Fibroblast of the aortic adventitia (primary cell): ENCODE results near the gene SQSTM1. TPM values are rescaled to one million over a fixed set of nuclear protein-coding genes. Genes with fewer than 3 reads are reported as not detected.

Experiments
- DNase-seq: peaks from one replicate; pipeline ENCODE4 v3.0.0-alpha.2; 2010; ENCODE audit warnings: low read depth
- H3K4me3 ChIP-seq: 2 replicates; pipeline ENCODE4 v1.5.1; 2011; ENCODE audit warnings: low read depth, mild to moderate bottlenecking, control low read depth, low read length, moderate library complexity
- CTCF ChIP-seq: IDR thresholded peaks from 2 replicates; pipeline ENCODE4 v1.5.1; 2011; ENCODE audit warnings: mild to moderate bottlenecking, low read length, control low read depth, inconsistent platforms; ENCODE audit not compliant: insufficient read depth
- total RNA-seq: library from RNA; depleted of rRNA; stranded (reverse); fragments of >200 nt; gene quantifications from 2 replicates; pipeline ENCODE4 v1.2.3, GENCODE V29; 2012; ENCODE audit warnings: low replicate concordance

Gene SQSTM1
- total RNA-seq, 1 donor = 596 TPM

- no peak for DNase-seq
- no peak for TF ChIP-seq CTCF
- H3K4me3 ChIP-seq = no peak overlapping the region
These were observed 54.0 kb downstream of the SQSTM1 start for GRCh38 chr5:179874536-179875292.

GRCh38 chr5:179875741-179876609 lies 55.3 kb downstream of the SQSTM1 start:
- H3K4me3 ChIP-seq = no peak overlapping the region
- no peak for DNase-seq
- no peak for TF ChIP-seq CTCF

GRCh38 chr5:179876610-179876952 lies 55.9 kb downstream of the SQSTM1 start:
- no peak overlapping the region for H3K4me3 ChIP-seq
- no peak for DNase-seq
- TF ChIP-seq CTCF = no peak

- no peak for TF ChIP-seq CTCF
- no peak overlapping the region for H3K4me3 ChIP-seq
- DNase-seq = no peak
These were observed 57.7 kb downstream of the SQSTM1 start for GRCh38 chr5:179878222-179879002.

GRCh38 chr5:179879003-179879689 lies 58.4 kb downstream of the SQSTM1 start:
- no peak overlapping the region for H3K4me3 ChIP-seq
- DNase-seq = no peak
- TF ChIP-seq CTCF = no peak

- no peak for TF ChIP-seq CTCF
- no peak for DNase-seq
- H3K4me3 ChIP-seq = no peak overlapping the region
These were observed 58.9 kb downstream of the SQSTM1 start for GRCh38 chr5:179879690-179880010.
